NB4 (cell line): ENCODE data around the gene IRAK3.

Experiments used
- CTCF ChIP-seq: IDR thresholded peaks from one replicate; pipeline ENCODE4 v1.5.1; 2012; ENCODE audit warnings: low read depth, low read length
- MAX ChIP-seq: IDR thresholded peaks from 2 replicates; pipeline ENCODE4 v1.6.1; 2011; ENCODE audit warnings: low read depth, low read length
- MYC ChIP-seq: IDR thresholded peaks from 2 replicates; pipeline ENCODE4 v1.6.1; 2011; ENCODE audit warnings: low read depth, low read length
- POLR2A ChIP-seq: IDR thresholded peaks from 2 replicates; pipeline ENCODE4 v1.6.1; 2011; ENCODE audit warnings: mild to moderate bottlenecking; ENCODE audit not compliant: insufficient read length; ENCODE audit errors: extremely low read depth

- no peak for TF ChIP-seq CTCF
- TF ChIP-seq MAX = no peak
- TF ChIP-seq POLR2A = no peak
- no peak for TF ChIP-seq MYC
These were observed 91.5 kb downstream of the IRAK3 start for GRCh38 chr12:66280561-66280960.
